ENCODE data around the gene MYL4.

GRCh38 chr17:47220531-47220999 is 11.4 kb downstream of the MYL4 start:
- TF ChIP-seq CTCF (IDR thresholded peaks at IDR 0.05) (no peak), POLR2A (IDR thresholded peaks at IDR 0.05) (no peak)
